ENCODE data around the gene EMILIN2. TPM values are rescaled to one million over a fixed set of nuclear protein-coding genes. Genes with fewer than 3 reads are reported as not detected.
"Not testable (repeated sequence)": the region's sequence is repeated elsewhere in the genome, so short reads cannot be mapped to it uniquely, and the experiment has no call there.

Gene EMILIN2
- total and polyA plus RNA-seq, 2 donors (not counting 1 experiment from before 2014, with no cell fraction given) = 2.5 to 48.2 TPM

GRCh38 chr18:2850816-2851215, 4.0 kb downstream of the EMILIN2 start:
- ATAC-seq (ENCODE audit: low read depth) (no peak), DNase-seq (no peak)
- H2AFZ ChIP-seq (ENCODE audit: insufficient read depth, low read depth, low read length, poor library complexity, severe bottlenecking) = no peak overlapping the region
- H3K4me1 Mint-ChIP-seq = peaks cover 21% of the 10 kb centered on the region
- no peak overlapping the region for H3K4me3 Mint-ChIP-seq
- TF ChIP-seq CTCF (IDR thresholded peaks at IDR 0.05) (no peak), EZH2 (IDR thresholded peaks at IDR 0.05; ENCODE audit: borderline replicate concordance, insufficient read depth, low read depth, low read length, poor library complexity, severe bottlenecking) (no peak)
- WGBS (ENCODE audit: insufficient coverage) = 100% methylated on average over 1 of the region's 2 CpGs
- no peak overlapping the region for H3K27ac ChIP-seq (ENCODE audit: low read length in 2 of 2)
- H3K27ac Mint-ChIP-seq = no peak overlapping the region
- H4K20me1 ChIP-seq (ENCODE audit: control insufficient read depth, insufficient read depth, low read length, poor library complexity, severe bottlenecking) = no peaks in the 10 kb centered on the region
- H3K4me2 ChIP-seq (replicated peaks; ENCODE audit: low read depth, low read length, poor library complexity, severe bottlenecking) = no peak overlapping the region
- intact Hi-C loops (cut with micrococcal nuclease) = no loop called here
- H3K27me3 ChIP-seq (replicated peaks in 1 of 4; ENCODE audit: control extremely low read depth in 1 of 4, control insufficient read depth in 3 of 4, insufficient read depth in 4 of 4, low read length in 3 of 4) = peaks cover 0 to 42% (median 21%) of the 10 kb centered on the region in 4 experiments
- CTCF ChIA-PET = no interaction called here
- H3K9me3 Mint-ChIP-seq (ENCODE audit: insufficient read depth) = no peaks in the 10 kb centered on the region
- POLR2A ChIA-PET = no interaction called here
- peaks cover 23% of the 10 kb centered on the region for H3K27me3 Mint-ChIP-seq
- no peak overlapping the region for H3K4me3 ChIP-seq (ENCODE audit: control extremely low read depth in 1 of 5, extremely low read depth in 1 of 5, insufficient read depth in 1 of 5, low read depth in 2 of 5, low read length in 4 of 5)
- no peaks in the 10 kb centered on the region for H3K36me3 ChIP-seq (replicated peaks in 1 of 2; ENCODE audit: control extremely low read depth in 1 of 2, control insufficient read depth in 1 of 2, extremely low read depth in 1 of 2, insufficient read depth in 2 of 2, low read length in 1 of 2)
- H3K4me1 ChIP-seq (ENCODE audit: control insufficient read depth in 2 of 2, insufficient read depth in 2 of 2, low read length in 2 of 2) = peaks cover 14 to 27% of the 10 kb centered on the region in 2 donors
- H3K79me2 ChIP-seq (ENCODE audit: control insufficient read depth, insufficient read depth, low read length) = no peaks in the 10 kb centered on the region
- H3K9ac ChIP-seq (ENCODE audit: low read length) = no peak overlapping the region
- no peaks in the 10 kb centered on the region for H3K9me3 ChIP-seq (ENCODE audit: control extremely low read depth in 1 of 3, control insufficient read depth in 2 of 3, insufficient read depth in 1 of 3, low read length in 2 of 3)

DNA sequence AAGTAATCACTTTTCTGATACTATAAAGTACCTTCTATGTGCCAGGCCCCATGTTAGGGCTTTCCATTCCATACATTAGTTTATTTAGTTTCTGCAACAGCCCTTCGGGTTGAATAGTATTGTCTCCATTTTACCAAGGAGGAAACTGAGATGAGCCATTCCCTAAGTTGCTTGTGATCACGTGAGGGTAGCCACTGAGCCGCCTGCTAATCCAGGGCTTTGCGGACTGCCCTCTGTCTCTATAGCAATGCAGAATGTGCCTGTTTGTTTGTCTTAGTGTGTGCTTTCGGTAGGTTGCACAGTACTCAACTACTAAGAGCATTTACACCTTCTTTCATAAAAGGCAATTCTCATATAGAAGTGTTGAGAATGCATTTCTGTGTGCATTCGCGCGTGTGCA, 5.0 kb downstream of the EMILIN2 start:
- Mint-ChIP-seq H3K27ac (no peak overlapping the region), H3K9me3 (ENCODE audit: insufficient read depth) (no peaks in the 10 kb centered on the region), H3K4me3 (no peak overlapping the region), H3K27me3 (peaks cover 23% of the 10 kb centered on the region), H3K4me1 (peaks cover 16% of the 10 kb centered on the region)
- no peak for ATAC-seq (ENCODE audit: low read depth)
- Histone ChIP-seq H3K4me2 (replicated peaks; ENCODE audit: low read depth, low read length, poor library complexity, severe bottlenecking) (no peak overlapping the region), H4K20me1 (ENCODE audit: control insufficient read depth, insufficient read depth, low read length, poor library complexity, severe bottlenecking) (no peaks in the 10 kb centered on the region), H2AFZ (ENCODE audit: insufficient read depth, low read depth, low read length, poor library complexity, severe bottlenecking) (no peak overlapping the region), H3K4me3 (ENCODE audit: control extremely low read depth in 1 of 5, extremely low read depth in 1 of 5, insufficient read depth in 1 of 5, low read depth in 2 of 5, low read length in 4 of 5) (no peak overlapping the region), H3K36me3 (replicated peaks in 1 of 2; ENCODE audit: control extremely low read depth in 1 of 2, control insufficient read depth in 1 of 2, extremely low read depth in 1 of 2, insufficient read depth in 2 of 2, low read length in 1 of 2) (no peaks in the 10 kb centered on the region), H3K9me3 (ENCODE audit: control extremely low read depth in 1 of 3, control insufficient read depth in 2 of 3, insufficient read depth in 1 of 3, low read length in 2 of 3) (no peaks in the 10 kb centered on the region), H3K4me1 (ENCODE audit: control insufficient read depth in 2 of 2, insufficient read depth in 2 of 2, low read length in 2 of 2) (peaks cover 14 to 19% of the 10 kb centered on the region in 2 donors), H3K27me3 (replicated peaks in 1 of 4; ENCODE audit: control extremely low read depth in 1 of 4, control insufficient read depth in 3 of 4, insufficient read depth in 4 of 4, low read length in 3 of 4) (peaks cover 0 to 42% (median 21%) of the 10 kb centered on the region in 4 experiments), H3K27ac (ENCODE audit: low read length in 2 of 2) (no peak overlapping the region), H3K9ac (ENCODE audit: low read length) (no peak overlapping the region), H3K79me2 (ENCODE audit: control insufficient read depth, insufficient read depth, low read length) (no peaks in the 10 kb centered on the region)
- no peak for TF ChIP-seq CTCF (IDR thresholded peaks at IDR 0.05)
- TF ChIP-seq EZH2 (IDR thresholded peaks at IDR 0.05; ENCODE audit: borderline replicate concordance, insufficient read depth, low read depth, low read length, poor library complexity, severe bottlenecking) = no peak
- 67% methylated on average over 1 of the region's 8 CpGs for WGBS (ENCODE audit: insufficient coverage)
- intact Hi-C loops (cut with micrococcal nuclease) = no loop called here
- no peak for DNase-seq
- CTCF ChIA-PET = no interaction called here
- POLR2A ChIA-PET = no interaction called here

DNA sequence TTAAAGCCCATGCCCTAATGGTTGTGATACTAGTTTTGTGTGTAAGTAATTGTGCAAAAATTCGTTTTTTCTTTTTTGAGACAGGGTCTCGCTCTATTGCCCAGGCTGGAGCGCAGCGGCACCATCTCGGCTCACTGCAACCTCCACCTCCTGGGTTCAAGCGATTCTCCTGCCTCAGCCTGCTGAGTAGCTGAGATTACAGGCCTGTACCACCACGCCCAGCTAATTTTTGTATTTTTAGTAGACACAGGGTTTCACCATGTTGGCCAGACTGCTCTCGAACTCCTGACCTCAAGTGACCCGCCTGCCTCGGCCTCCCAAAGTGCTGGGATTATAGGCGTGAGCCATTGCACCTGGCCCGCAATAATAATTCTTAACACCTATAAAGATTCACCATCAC, 5.7 kb downstream of the EMILIN2 start:
- 90% methylated on average over 5 of the region's 12 CpGs for WGBS (ENCODE audit: insufficient coverage)
- H3K4me1 ChIP-seq (ENCODE audit: control insufficient read depth in 2 of 2, insufficient read depth in 2 of 2, low read length in 2 of 2) = peaks cover 14 to 17% of the 10 kb centered on the region in 2 donors
- H3K27ac ChIP-seq (ENCODE audit: low read length in 2 of 2); H3K79me2 ChIP-seq (ENCODE audit: control insufficient read depth, insufficient read depth, low read length); POLR2A ChIA-PET; H3K27ac Mint-ChIP-seq; H3K36me3 ChIP-seq (replicated peaks in 1 of 2; ENCODE audit: control extremely low read depth in 1 of 2, control insufficient read depth in 1 of 2, extremely low read depth in 1 of 2, insufficient read depth in 2 of 2, low read length in 1 of 2); H3K4me3 Mint-ChIP-seq; ATAC-seq (ENCODE audit: low read depth); H3K4me2 ChIP-seq (replicated peaks; ENCODE audit: low read depth, low read length, poor library complexity, severe bottlenecking); H3K9ac ChIP-seq (ENCODE audit: low read length); H4K20me1 ChIP-seq (ENCODE audit: control insufficient read depth, insufficient read depth, low read length, poor library complexity, severe bottlenecking); CTCF ChIA-PET; DNase-seq; H3K4me3 ChIP-seq (ENCODE audit: control extremely low read depth in 1 of 5, extremely low read depth in 1 of 5, insufficient read depth in 1 of 5, low read depth in 2 of 5, low read length in 4 of 5); intact Hi-C loops (cut with micrococcal nuclease); H2AFZ ChIP-seq (ENCODE audit: insufficient read depth, low read depth, low read length, poor library complexity, severe bottlenecking); H3K9me3 Mint-ChIP-seq (ENCODE audit: insufficient read depth); H3K9me3 ChIP-seq (ENCODE audit: control extremely low read depth in 1 of 3, control insufficient read depth in 2 of 3, insufficient read depth in 1 of 3, low read length in 2 of 3): not testable (repeated sequence)
- H3K27me3 Mint-ChIP-seq = peaks cover 23% of the 10 kb centered on the region
- peaks cover 0 to 40% (median 21%) of the 10 kb centered on the region in 4 experiments for H3K27me3 ChIP-seq (replicated peaks in 1 of 4; ENCODE audit: control extremely low read depth in 1 of 4, control insufficient read depth in 3 of 4, insufficient read depth in 4 of 4, low read length in 3 of 4)
- H3K4me1 Mint-ChIP-seq = peaks cover 16% of the 10 kb centered on the region
